ENCODE measurements around the gene PGK1.

GRCh38 chrX:78098108-78098507 lies 5.9 kb upstream of the PGK1 start:
- TF ChIP-seq TAF1 (conservative IDR thresholded peaks at IDR 0.05) (no peak), HNF4G (IDR thresholded peaks at IDR 0.05) (no peak), JUND (IDR thresholded peaks at IDR 0.05) (no peak), CTCF (IDR thresholded peaks at IDR 0.05; ENCODE audit: low read depth, low read length, missing input control) (no peak)

All from liver (tissue), 3 donors.